ENCODE measurements around the gene SALL1. TPM values are rescaled to one million over a fixed set of nuclear protein-coding genes. Genes with fewer than 3 reads are reported as not detected.

Gene SALL1
- total and polyA plus RNA-seq, 2 of the 13 experiments (the other 11 are each of a cell fraction or from before 2014, with no cell fraction given): 6.6 to 12.3 TPM

DNA sequence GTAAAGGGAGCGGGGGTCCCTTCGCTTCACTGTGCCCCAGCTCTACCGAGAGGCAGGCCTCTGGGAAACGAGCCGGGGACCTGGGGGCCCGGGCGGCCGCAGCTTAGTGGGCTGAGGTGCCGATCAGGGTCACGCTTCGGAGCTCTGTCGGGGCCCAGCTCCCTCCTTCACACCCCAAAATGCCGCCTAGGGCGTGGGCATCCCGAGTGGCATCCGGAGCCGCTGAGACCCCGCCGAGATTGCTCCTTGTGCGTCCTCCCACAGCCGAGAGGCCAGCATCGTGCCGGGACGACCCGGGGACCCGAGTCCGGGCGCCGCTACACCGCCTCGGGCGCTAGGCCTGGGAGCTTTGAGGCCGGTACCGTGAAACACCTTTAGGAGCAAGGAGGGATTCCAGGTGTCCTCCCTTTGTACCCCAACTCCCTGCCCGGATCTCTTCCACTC lies 1.3 kb downstream of the SALL1 start (continued):
- TF ChIP-seq U2AF1 (optimal IDR thresholded peaks at IDR 0.05; ENCODE audit: low read depth, low read length) (no peak), SAP130 (CRISPR knock-in tag; IDR thresholded peaks at IDR 0.05; ENCODE audit: low read depth) (0 out of 2 replicates have a peak, but pooled peaks have one; percentile 21), TOE1 (CRISPR knock-in tag; IDR thresholded peaks at IDR 0.05) (no peak), ETV6 (CRISPR knock-in tag; conservative IDR thresholded peaks at IDR 0.05) (no peak), SATB2 (CRISPR knock-in tag; IDR thresholded peaks at IDR 0.05) (no peak), SYNCRIP (IDR thresholded peaks at IDR 0.05; ENCODE audit: insufficient read depth, low read depth, low read length) (no peak), ZNF451 (CRISPR knock-in tag; IDR thresholded peaks at IDR 0.05) (no peak), ZNF724P (CRISPR knock-in tag; IDR thresholded peaks at IDR 0.05; ENCODE audit: borderline replicate concordance) (no peak), HMG20A (CRISPR knock-in tag; IDR thresholded peaks at IDR 0.05; ENCODE audit: borderline replicate concordance) (no peak), KAT2B (IDR thresholded peaks at IDR 0.05; ENCODE audit: borderline replicate concordance, low read depth, low read length) (no peak), TOPORS (CRISPR knock-in tag; IDR thresholded peaks at IDR 0.05) (no peak), SNAPC5 (CRISPR knock-in tag; IDR thresholded peaks at IDR 0.05; ENCODE audit: borderline replicate concordance) (no peak), ZNF547 (CRISPR knock-in tag; IDR thresholded peaks at IDR 0.05) (no peak), REXO4 (CRISPR knock-in tag; IDR thresholded peaks at IDR 0.05; ENCODE audit: borderline replicate concordance) (no peak), CEBPZ (IDR thresholded peaks at IDR 0.05; ENCODE audit: low read length) (no peak), SP5 (CRISPR knock-in tag; IDR thresholded peaks at IDR 0.05; ENCODE audit: borderline replicate concordance, low read depth) (no peak), KDM1A (CRISPR knock-in tag; IDR thresholded peaks at IDR 0.05) (no peak), ZNF496 (CRISPR knock-in tag; IDR thresholded peaks at IDR 0.05; ENCODE audit: insufficient replicate concordance) (no peak), ZNF333 (CRISPR knock-in tag; IDR thresholded peaks at IDR 0.05; ENCODE audit: borderline replicate concordance) (no peak), ZMYM4 (CRISPR knock-in tag; IDR thresholded peaks at IDR 0.05) (no peak), ZNF674 (CRISPR knock-in tag; IDR thresholded peaks at IDR 0.05; ENCODE audit: low read depth) (no peak), ZNF343 (CRISPR knock-in tag; IDR thresholded peaks at IDR 0.05) (no peak), ZNF572 (CRISPR knock-in tag; IDR thresholded peaks at IDR 0.05) (no peak), THAP11 (CRISPR knock-in tag; IDR thresholded peaks at IDR 0.05) (no peak), PITX1 (CRISPR knock-in tag; IDR thresholded peaks at IDR 0.05) (no peak), RFX3 (CRISPR knock-in tag; IDR thresholded peaks at IDR 0.05) (no peak), ZNF501 (CRISPR knock-in tag; IDR thresholded peaks at IDR 0.05) (no peak), ZFYVE20 (CRISPR knock-in tag; IDR thresholded peaks at IDR 0.05; ENCODE audit: borderline replicate concordance, low read depth) (no peak), ZNF709 (CRISPR knock-in tag; IDR thresholded peaks at IDR 0.05) (no peak)
- TF ChIP-seq, protein P1, sequence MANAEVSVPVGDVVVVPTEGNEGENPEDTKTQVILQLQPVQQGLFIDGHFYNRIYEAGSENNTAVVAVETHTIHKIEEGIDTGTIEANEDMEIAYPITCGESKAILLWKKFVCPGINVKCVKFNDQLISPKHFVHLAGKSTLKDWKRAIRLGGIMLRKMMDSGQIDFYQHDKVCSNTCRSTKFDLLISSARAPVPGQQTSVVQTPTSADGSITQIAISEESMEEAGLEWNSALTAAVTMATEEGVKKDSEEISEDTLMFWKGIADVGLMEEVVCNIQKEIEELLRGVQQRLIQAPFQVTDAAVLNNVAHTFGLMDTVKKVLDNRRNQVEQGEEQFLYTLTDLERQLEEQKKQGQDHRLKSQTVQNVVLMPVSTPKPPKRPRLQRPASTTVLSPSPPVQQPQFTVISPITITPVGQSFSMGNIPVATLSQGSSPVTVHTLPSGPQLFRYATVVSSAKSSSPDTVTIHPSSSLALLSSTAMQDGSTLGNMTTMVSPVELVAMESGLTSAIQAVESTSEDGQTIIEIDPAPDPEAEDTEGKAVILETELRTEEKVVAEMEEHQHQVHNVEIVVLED (CRISPR knock-in tag; IDR thresholded peaks at IDR 0.05; ENCODE audit: borderline replicate concordance): no peak

All from HepG2 (cell line).